SJSA1 (cell line): ENCODE measurements around the gene NAALAD2. TPM values are rescaled to one million over a fixed set of nuclear protein-coding genes. Genes with fewer than 3 reads are reported as not detected.
"Not testable (repeated sequence)": the region's sequence is repeated elsewhere in the genome, so short reads cannot be mapped to it uniquely, and the experiment has no call there.

Source experiments
- DNase-seq, 2 experiments: peaks; one replicate each; pipeline ENCODE4 v3.0.0-alpha.2; 2015 to 2020; ENCODE audit warnings: low spot score in 2 of 2, low read depth in 1 of 2
- H3K27ac ChIP-seq: fragments of 250-450 bp; sonication (Bioruptor Pico); 2 replicates; pipeline ENCODE4 v1.5.1; 2020; ENCODE audit warnings: mild to moderate bottlenecking, moderate library complexity
- H3K27me3 ChIP-seq: fragments of 250-450 bp; sonication (Bioruptor Pico); replicated peaks from 2 replicates; pipeline ENCODE4 v1.5.1; 2020; ENCODE audit warnings: mild to moderate bottlenecking, moderate library complexity
- H3K36me3 ChIP-seq: fragments of 250-450 bp; sonication (Bioruptor Pico); 2 replicates; pipeline ENCODE4 v1.5.1; 2020; ENCODE audit warnings: mild to moderate bottlenecking
- H3K4me1 ChIP-seq: fragments of 250-450 bp; sonication (Bioruptor Pico); replicated peaks from 2 replicates; pipeline ENCODE4 v1.6.1; 2021; ENCODE audit warnings: mild to moderate bottlenecking
- H3K4me3 ChIP-seq: fragments of 250-450 bp; sonication (Bioruptor Pico); 2 replicates; pipeline ENCODE4 v1.5.1; 2020; ENCODE audit warnings: mild to moderate bottlenecking
- H3K9me3 ChIP-seq: fragments of 250-450 bp; sonication (Bioruptor Pico); replicated peaks from 2 replicates; pipeline ENCODE4 v1.5.1; 2020; ENCODE audit warnings: mild to moderate bottlenecking
- total RNA-seq: library from RNA; depleted of rRNA; stranded (reverse); fragments of >200 nt; shearing (Covaris generic); gene quantifications from 2 replicates; pipeline ENCODE4 v1.2.3, GENCODE V29; 2014; rRNA removed

Gene NAALAD2
- not detected in 2 replicates for total RNA-seq

GRCh38 chr11:90134478-90135003 lies at the start of gene NAALAD2:
Gene NAALAD2 (plus strand): TSS chr11:90134663. CDS start chr11:90134759, 96 bp downstream.
- H3K27me3 ChIP-seq, result no peaks in the 10 kb centered on the region
- no peaks in the 10 kb centered on the region for H3K4me1 ChIP-seq
- peak within 1 kb of the TSS; percentile 14 for H3K4me3 ChIP-seq
- H3K9me3 ChIP-seq, result no peaks in the 10 kb centered on the region
- DNase-seq, result peak in 1 of 2 experiments; percentile 1
- H3K36me3 ChIP-seq, result no peaks in the 10 kb centered on the region
- H3K27ac ChIP-seq, result no peak within 1 kb of the TSS

GRCh38 chr11:90085650-90086049 lies 48.8 kb upstream of the NAALAD2 start, which contains the start of gene UBTFL1:
Gene UBTFL1 (plus strand): TSS chr11:90085950. CDS start chr11:90085950, 0 bp downstream.
- not testable (repeated sequence) for H3K36me3 ChIP-seq, H3K4me3 ChIP-seq, H3K27ac ChIP-seq, H3K9me3 ChIP-seq, DNase-seq, H3K27me3 ChIP-seq, H3K4me1 ChIP-seq

GRCh38 chr11:90088731-90089130 lies 45.7 kb upstream of the NAALAD2 start:
- H3K4me3 ChIP-seq, H3K27ac ChIP-seq, DNase-seq, H3K9me3 ChIP-seq, H3K4me1 ChIP-seq, H3K27me3 ChIP-seq, H3K36me3 ChIP-seq: not testable (repeated sequence)

- not testable (repeated sequence) for H3K9me3 ChIP-seq, H3K36me3 ChIP-seq, H3K4me3 ChIP-seq, H3K27me3 ChIP-seq, DNase-seq, H3K4me1 ChIP-seq, H3K27ac ChIP-seq
These were observed 39.1 kb upstream of the NAALAD2 start for GRCh38 chr11:90095230-90095924.

- not testable (repeated sequence) for H3K4me3 ChIP-seq, H3K27ac ChIP-seq, H3K27me3 ChIP-seq, DNase-seq, H3K36me3 ChIP-seq, H3K9me3 ChIP-seq, H3K4me1 ChIP-seq
These were observed 36.2 kb upstream of the NAALAD2 start for GRCh38 chr11:90098261-90098660.

GRCh38 chr11:90100431-90100830 lies 34.0 kb upstream of the NAALAD2 start:
- DNase-seq, result no peak
- no peaks in the 10 kb centered on the region for H3K9me3 ChIP-seq
- no peaks in the 10 kb centered on the region for H3K27me3 ChIP-seq
- no peak overlapping the region for H3K27ac ChIP-seq
- no peaks in the 10 kb centered on the region for H3K4me1 ChIP-seq
- no peaks in the 10 kb centered on the region for H3K36me3 ChIP-seq
- no peak overlapping the region for H3K4me3 ChIP-seq

- no peaks in the 10 kb centered on the region for H3K9me3 ChIP-seq
- no peak overlapping the region for H3K4me3 ChIP-seq
- no peaks in the 10 kb centered on the region for H3K36me3 ChIP-seq
- no peaks in the 10 kb centered on the region for H3K27me3 ChIP-seq
- DNase-seq, result no peak
- H3K4me1 ChIP-seq, result no peaks in the 10 kb centered on the region
- no peak overlapping the region for H3K27ac ChIP-seq
These were observed 20.9 kb upstream of the NAALAD2 start for GRCh38 chr11:90113541-90113940.

- Histone ChIP-seq H3K4me1 (no peaks in the 10 kb centered on the region), H3K9me3 (no peaks in the 10 kb centered on the region), H3K27me3 (no peaks in the 10 kb centered on the region), H3K27ac (no peak overlapping the region), H3K36me3 (no peaks in the 10 kb centered on the region), H3K4me3 (no peak overlapping the region)
- no peak for DNase-seq
These were observed 14.3 kb upstream of the NAALAD2 start for GRCh38 chr11:90120191-90120590.

GRCh38 chr11:90124371-90124770 lies 10.1 kb upstream of the NAALAD2 start:
- Histone ChIP-seq H3K4me3 (no peak overlapping the region), H3K27ac (no peak overlapping the region), H3K27me3 (no peaks in the 10 kb centered on the region), H3K4me1 (no peaks in the 10 kb centered on the region), H3K9me3 (no peaks in the 10 kb centered on the region), H3K36me3 (no peaks in the 10 kb centered on the region)
- DNase-seq, result no peak

- H3K4me3 ChIP-seq, result no peak overlapping the region
- no peaks in the 10 kb centered on the region for H3K27me3 ChIP-seq
- no peak overlapping the region for H3K27ac ChIP-seq
- DNase-seq, result no peak
- H3K4me1 ChIP-seq, result no peaks in the 10 kb centered on the region
- H3K36me3 ChIP-seq, result no peaks in the 10 kb centered on the region
- H3K9me3 ChIP-seq, result no peaks in the 10 kb centered on the region
These were observed 9.5 kb upstream of the NAALAD2 start for GRCh38 chr11:90124946-90125345.

GRCh38 chr11:90133560-90134477 lies 644 bp upstream of the NAALAD2 start:
- Histone ChIP-seq H3K4me1 (no peaks in the 10 kb centered on the region), H3K9me3 (no peaks in the 10 kb centered on the region), H3K4me3 (no peak overlapping the region; the same call in 1 of the 2 replicates), H3K36me3 (no peaks in the 10 kb centered on the region), H3K27ac (no peak overlapping the region), H3K27me3 (no peaks in the 10 kb centered on the region)
- no peak for DNase-seq

- H3K4me1 ChIP-seq, result no peaks in the 10 kb centered on the region
- H3K27me3 ChIP-seq, result no peaks in the 10 kb centered on the region
- H3K27ac ChIP-seq, result no peak overlapping the region
- H3K36me3 ChIP-seq, result no peaks in the 10 kb centered on the region
- peak overlapping the region; percentile 14 for H3K4me3 ChIP-seq
- DNase-seq, result peak in 1 of 2 experiments; percentile 0
- no peaks in the 10 kb centered on the region for H3K9me3 ChIP-seq
These were observed 553 bp downstream of the NAALAD2 start for GRCh38 chr11:90135016-90135415.

GRCh38 chr11:90148900-90149299 lies 14.4 kb downstream of the NAALAD2 start:
- Histone ChIP-seq H3K4me1 (no peaks in the 10 kb centered on the region), H3K4me3 (no peak overlapping the region), H3K9me3 (no peaks in the 10 kb centered on the region), H3K27ac (no peak overlapping the region), H3K27me3 (no peaks in the 10 kb centered on the region), H3K36me3 (no peaks in the 10 kb centered on the region)
- DNase-seq, result no peak
